ENCODE measurements around the gene XRCC4. TPM values are rescaled to one million over a fixed set of nuclear protein-coding genes. Genes with fewer than 3 reads are reported as not detected.

XRCC4 gene
- total RNA-seq, 1 experiment from 2014 or later: 10.8 TPM

- Histone ChIP-seq H3K79me2 (ENCODE audit: insufficient read depth, low read length) (no peaks in the 10 kb centered on the region), H3K79me1 (ENCODE audit: insufficient read depth, low read depth, low read length, poor library complexity, severe bottlenecking) (no peaks in the 10 kb centered on the region), H3K9ac (ENCODE audit: extremely low read depth, insufficient read length, low read length) (no peak overlapping the region), H4K8ac (replicated peaks; ENCODE audit: insufficient read length, low read depth, low read length) (no peak overlapping the region), H4K91ac (ENCODE audit: insufficient read length, low read depth, low read length) (no peak overlapping the region), H3K4me2 (ENCODE audit: insufficient read depth, insufficient read length, low read length) (no peak overlapping the region), H3K27ac (ENCODE audit: insufficient read length, low read depth, low read length) (no peak overlapping the region), H2BK5ac (ENCODE audit: insufficient read length, low read length) (no peak overlapping the region), H2BK12ac (ENCODE audit: insufficient read length, low read depth, low read length) (no peak overlapping the region), H3K18ac (ENCODE audit: insufficient read length, low read depth, low read length) (no peak overlapping the region), H4K5ac (ENCODE audit: insufficient read length, low read depth, low read length) (no peak overlapping the region), H3K4ac (ENCODE audit: low read depth, low read length) (no peak overlapping the region), H2AK5ac (ENCODE audit: insufficient read length, low read length) (no peak overlapping the region), H2AFZ (ENCODE audit: low read length) (no peak overlapping the region), H2BK15ac (ENCODE audit: low read depth, low read length) (no peak overlapping the region), H3K23ac (ENCODE audit: insufficient read length, low read depth, low read length) (no peak overlapping the region), H3K56ac (ENCODE audit: insufficient read length, low read depth, low read length) (no peak overlapping the region), H4K20me1 (ENCODE audit: control insufficient read depth, insufficient read depth, insufficient read length) (no peaks in the 10 kb centered on the region), H2BK120ac (ENCODE audit: low read depth, low read length, poor library complexity, severe bottlenecking) (no peak overlapping the region), H3K23me2 (ENCODE audit: insufficient read length, low read depth, low read length, poor library complexity, severe bottlenecking) (no peaks in the 10 kb centered on the region), H2BK20ac (ENCODE audit: low read depth, low read length, poor library complexity, severe bottlenecking) (no peak overlapping the region), H3K27me3 (ENCODE audit: insufficient read depth, low read length) (no peaks in the 10 kb centered on the region), H3K4me1 (ENCODE audit: insufficient read depth, low read length) (no peaks in the 10 kb centered on the region), H3T11ph (ENCODE audit: low read length) (no peak overlapping the region), H3K9me3 (ENCODE audit: control insufficient read depth, low read depth, low read length) (no peaks in the 10 kb centered on the region), H3K14ac (ENCODE audit: insufficient read depth, low read length) (no peak overlapping the region)
- Mint-ChIP-seq H3K27ac (no peak overlapping the region), H3K4me1 (peaks cover 0 to 2% of the 10 kb centered on the region in 2 experiments; a peak in 1 of 4 replicates), H3K27me3 (ENCODE audit: low read depth) (no peaks in the 10 kb centered on the region), H3K36me3 (ENCODE audit: insufficient read depth in 1 of 3, low read depth in 3 of 3) (peaks cover 0 to 12% (median 0%) of the 10 kb centered on the region in 3 experiments; a peak in 3 of 7 replicates), H3K4me3 (no peak overlapping the region), H3K9me3 (peaks cover 3 to 5% of the 10 kb centered on the region in 2 experiments; a peak in 3 of 5 replicates)
- no CpG with 5 or more reads among the region's 4 CpGs for WGBS (ENCODE audit: extremely low coverage, insufficient read length, low lambda C conversion rate)
- DNase-seq: no peak
- peak; percentile 46 for TF ChIP-seq CTCF (conservative IDR thresholded peaks at IDR 0.05)
Measured at GRCh38 chr5:83385812-83386211, 308.5 kb downstream of the XRCC4 start.
